Astrocyte of the cerebellum (primary cell): ENCODE results near the gene PARD6G.

Source experiments
- DNase-seq: peaks from one replicate; pipeline ENCODE4 v3.0.0-alpha.2; 2011; ENCODE audit warnings: low read depth
- H3K4me3 ChIP-seq: 2 replicates; pipeline ENCODE4 v1.5.1; 2011; ENCODE audit warnings: mild to moderate bottlenecking, low read depth, low read length, moderate library complexity
- in situ Hi-C: cut with HindIII; loops from 2 replicates; pipeline ENCODE4 v1.10.0; 2017; ENCODE audit warnings: low sequenced_read_pairs
- TF ChIP-seq, protein P1 (sequence below): IDR thresholded peaks from 2 replicates; pipeline ENCODE4 v1.5.1; 2012; ENCODE audit warnings: low read length, low read depth, moderate library complexity, mild to moderate bottlenecking; ENCODE audit errors: missing control alignments

The PARD6G gene

DNA sequence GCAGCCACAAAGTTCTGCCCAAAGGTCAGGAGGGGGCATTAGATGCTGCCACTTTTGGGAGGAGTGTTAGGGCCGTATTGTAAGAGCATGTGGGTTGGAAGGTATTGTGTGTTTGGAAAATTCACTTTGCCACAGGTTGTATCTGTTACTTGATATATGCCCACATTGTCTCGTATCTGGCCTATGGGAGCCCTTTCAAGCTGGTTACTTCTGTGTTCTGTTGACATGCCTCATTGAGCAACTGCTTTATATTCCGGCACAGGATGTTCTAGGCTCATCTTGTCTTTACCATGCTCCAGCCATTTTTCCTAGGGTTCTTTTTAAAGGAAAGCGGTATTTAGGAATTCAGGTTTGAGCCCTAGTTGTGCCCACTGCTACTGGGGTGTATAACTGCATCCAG is 132.3 kb downstream of the PARD6G start:
- DNase-seq = no peak
- TF ChIP-seq, protein P1, sequence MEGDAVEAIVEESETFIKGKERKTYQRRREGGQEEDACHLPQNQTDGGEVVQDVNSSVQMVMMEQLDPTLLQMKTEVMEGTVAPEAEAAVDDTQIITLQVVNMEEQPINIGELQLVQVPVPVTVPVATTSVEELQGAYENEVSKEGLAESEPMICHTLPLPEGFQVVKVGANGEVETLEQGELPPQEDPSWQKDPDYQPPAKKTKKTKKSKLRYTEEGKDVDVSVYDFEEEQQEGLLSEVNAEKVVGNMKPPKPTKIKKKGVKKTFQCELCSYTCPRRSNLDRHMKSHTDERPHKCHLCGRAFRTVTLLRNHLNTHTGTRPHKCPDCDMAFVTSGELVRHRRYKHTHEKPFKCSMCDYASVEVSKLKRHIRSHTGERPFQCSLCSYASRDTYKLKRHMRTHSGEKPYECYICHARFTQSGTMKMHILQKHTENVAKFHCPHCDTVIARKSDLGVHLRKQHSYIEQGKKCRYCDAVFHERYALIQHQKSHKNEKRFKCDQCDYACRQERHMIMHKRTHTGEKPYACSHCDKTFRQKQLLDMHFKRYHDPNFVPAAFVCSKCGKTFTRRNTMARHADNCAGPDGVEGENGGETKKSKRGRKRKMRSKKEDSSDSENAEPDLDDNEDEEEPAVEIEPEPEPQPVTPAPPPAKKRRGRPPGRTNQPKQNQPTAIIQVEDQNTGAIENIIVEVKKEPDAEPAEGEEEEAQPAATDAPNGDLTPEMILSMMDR = no peak
- no peak overlapping the region for H3K4me3 ChIP-seq
- in situ Hi-C loops = no loop called here

DNA sequence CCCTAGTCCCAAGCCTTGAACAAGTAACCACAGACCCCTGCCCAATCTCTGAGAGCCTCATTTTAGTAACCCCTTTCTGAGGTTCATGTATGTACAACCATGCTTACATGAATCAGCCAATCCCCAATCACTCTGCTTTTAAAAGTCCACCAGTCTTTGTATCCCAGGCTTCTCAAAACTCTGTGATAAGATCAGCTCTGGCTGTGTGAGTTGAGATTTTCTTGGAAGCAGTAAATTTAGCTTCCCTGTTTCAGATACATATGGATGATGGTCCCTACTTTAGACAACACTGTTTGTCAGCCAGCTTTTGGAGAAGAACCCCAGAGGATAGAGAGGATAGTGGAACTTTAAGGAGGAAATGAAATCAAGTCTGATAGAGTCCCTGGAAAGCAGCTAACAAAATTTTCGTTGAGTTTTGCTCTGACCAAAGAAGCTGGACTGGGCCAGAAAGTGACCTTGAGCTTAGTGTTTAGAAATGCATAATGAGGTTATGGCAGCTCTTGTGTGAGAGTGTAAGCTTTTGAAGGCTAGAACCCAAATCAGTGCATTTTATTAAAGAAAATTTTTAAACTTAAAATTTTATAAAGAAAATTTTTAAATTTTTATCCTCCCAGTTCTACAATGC is 134.6 kb downstream of the PARD6G start:
- DNase-seq = no peak
- TF ChIP-seq, protein P1 = no peak
- in situ Hi-C loops = no loop called here
- no peak overlapping the region for H3K4me3 ChIP-seq

DNA sequence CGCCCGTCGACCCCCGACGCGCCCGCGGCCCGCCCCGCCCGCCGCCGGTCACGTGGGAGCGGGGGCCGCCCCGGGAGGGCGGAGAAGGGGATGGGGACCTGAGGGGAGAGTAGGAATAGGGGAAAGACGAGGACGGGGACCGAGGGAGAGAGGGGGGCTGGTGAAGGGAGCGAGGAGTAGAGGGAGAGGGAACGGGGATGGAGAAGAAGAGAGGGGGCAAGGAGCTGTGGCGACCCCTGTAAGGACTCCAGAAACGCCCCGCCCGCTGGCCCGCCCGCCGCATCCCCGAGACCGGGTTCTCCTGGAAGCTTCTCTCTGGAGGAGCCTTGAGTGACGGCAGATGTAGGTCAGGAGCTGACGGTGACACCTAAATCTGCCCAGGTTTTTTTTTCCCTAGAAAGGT is 137.6 kb downstream of the PARD6G start:
- peak overlapping the region; percentile 63 for H3K4me3 ChIP-seq
- in situ Hi-C loops = no loop called here
- TF ChIP-seq, protein P1 = no peak
- no peak for DNase-seq

DNA sequence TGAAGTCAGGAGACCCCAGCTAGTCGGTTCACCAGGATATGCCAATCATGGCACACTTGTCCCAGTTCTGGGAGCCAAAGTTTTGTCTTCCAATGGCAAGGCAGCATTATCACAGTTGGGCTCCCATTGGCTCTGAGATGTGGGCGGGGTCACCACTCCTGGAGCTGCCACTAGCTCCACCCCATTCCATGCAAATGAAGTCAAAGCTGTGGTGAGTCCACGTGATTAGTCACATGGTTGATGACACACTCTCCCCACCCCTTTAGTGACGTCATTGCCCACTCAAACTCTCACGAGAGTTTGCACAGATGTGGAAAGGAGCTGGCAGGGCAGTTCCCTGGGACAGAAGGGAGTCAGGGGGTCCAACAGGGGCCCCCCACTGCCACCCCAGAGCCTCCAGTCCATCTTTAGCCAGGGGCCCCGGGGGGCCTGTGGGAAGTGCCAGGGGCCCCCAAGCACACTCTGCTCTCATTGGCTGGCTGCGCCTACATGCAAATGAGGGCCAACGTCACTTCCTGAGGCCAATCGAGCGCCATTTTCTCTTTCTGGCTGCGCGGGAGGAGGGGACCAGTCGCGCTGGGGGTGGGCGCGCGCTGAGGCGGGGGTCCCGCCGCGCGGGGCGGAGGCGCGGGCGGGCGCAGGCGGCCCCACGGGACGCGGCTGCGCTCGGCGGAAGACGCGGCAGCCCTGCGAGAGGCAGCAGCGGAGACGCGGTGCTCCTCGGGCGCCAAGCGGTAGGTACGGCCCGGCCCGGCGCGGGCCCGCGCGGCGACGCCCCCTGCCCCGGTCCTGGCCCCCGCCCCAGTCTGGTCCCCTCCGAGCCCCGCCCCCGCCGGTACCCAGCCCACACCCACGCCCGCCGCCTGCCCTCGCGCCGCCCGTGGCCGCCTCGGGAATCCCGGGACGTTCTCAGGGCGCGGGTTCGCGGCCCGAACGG is 138.3 kb downstream of the PARD6G start, which contains the start of gene ADNP2:
Gene ADNP2, plus strand, starts transcription at position 524 of the 937 bp plus-strand sequence. CDS start 8,281 bp downstream, outside the sequence.
- TF ChIP-seq, protein P1 = no peak
- DNase-seq = peak; percentile 83
- in situ Hi-C loops = no loop called here
- H3K4me3 ChIP-seq = peak within 1 kb of the TSS; percentile 63

DNA sequence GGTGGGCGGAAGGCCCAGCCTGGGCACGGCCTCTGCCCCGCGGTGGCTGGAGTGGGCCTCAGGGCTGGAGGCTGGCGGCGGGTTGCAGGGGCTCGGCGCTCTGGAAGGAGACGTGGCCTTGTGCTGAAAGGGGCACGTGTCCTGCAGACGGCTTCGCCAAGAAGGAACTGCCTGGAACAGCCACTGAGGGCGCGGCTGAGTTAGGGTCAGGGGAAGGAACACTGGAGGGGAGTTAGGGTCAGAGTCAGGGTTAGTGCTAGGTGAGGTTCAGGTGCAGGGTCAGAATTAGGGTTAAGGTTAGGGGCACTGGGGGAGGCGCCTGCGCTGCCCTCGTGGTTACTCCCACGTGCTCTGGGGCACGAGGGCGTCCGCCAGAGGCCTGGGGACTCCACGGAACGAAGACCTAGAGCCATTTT is 139.2 kb downstream of the PARD6G start:
- no peak overlapping the region for H3K4me3 ChIP-seq
- in situ Hi-C loops = no loop called here
- no peak for DNase-seq
- TF ChIP-seq, protein P1 = no peak

DNA sequence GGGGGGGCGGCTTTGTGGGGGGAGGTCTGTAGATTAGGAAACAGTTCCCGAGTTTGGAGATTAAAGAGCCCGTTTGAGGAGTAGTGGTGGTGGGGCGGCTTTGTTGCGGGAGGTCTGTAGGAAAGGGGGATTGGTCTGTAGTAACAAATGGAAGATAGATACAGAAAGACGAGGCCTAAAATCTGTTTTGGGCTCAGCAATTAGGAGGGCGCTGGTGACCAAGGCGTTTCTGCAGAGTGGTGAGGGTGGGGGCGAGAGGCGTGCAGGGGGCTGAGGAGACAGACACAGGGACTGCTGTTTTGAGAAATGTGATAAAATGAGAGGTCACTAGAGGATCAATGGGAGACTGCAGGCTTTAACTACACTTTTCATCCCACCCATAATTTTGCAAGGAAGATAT is 139.9 kb downstream of the PARD6G start:
- TF ChIP-seq, protein P1 = no peak
- DNase-seq = no peak
- H3K4me3 ChIP-seq = no peak overlapping the region
- in situ Hi-C loops = no loop called here
